ENCODE measurements around the gene SPDYE3. TPM values are rescaled to one million over a fixed set of nuclear protein-coding genes. Genes with fewer than 3 reads are reported as not detected.

SPDYE3 gene
- total RNA-seq, 1 donor from 2014 or later = not detected

DNA sequence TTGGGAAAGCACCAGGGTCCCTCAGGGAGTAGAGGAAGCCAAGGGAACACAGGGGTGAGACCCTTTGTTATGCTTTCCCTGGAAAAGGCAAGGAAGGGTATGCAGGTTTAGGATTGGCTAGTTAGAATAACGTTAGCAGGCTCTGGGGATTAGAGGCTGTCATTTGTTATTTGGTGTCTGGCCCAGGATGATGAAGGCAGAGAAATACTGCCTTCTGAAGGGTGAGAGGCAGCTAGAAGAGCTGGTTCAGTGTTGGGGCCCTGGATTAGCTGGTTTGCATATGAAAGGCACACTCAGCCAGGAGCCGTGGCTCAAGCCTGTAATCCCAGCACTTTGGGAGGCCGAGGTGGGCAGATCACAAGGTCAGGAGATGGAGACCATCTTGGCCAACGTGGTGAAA, 62.8 kb downstream of the SPDYE3 start:
- peaks cover 0 to 4% of the 10 kb centered on the region in 2 donors for H3K4me1 ChIP-seq
- DNase-seq (ENCODE audit: low spot score in 2 of 2) = no peak
- no peak overlapping the region for H3K4me3 ChIP-seq
- H3K9me3 ChIP-seq = no peaks in the 10 kb centered on the region
- TF ChIP-seq, protein P1, sequence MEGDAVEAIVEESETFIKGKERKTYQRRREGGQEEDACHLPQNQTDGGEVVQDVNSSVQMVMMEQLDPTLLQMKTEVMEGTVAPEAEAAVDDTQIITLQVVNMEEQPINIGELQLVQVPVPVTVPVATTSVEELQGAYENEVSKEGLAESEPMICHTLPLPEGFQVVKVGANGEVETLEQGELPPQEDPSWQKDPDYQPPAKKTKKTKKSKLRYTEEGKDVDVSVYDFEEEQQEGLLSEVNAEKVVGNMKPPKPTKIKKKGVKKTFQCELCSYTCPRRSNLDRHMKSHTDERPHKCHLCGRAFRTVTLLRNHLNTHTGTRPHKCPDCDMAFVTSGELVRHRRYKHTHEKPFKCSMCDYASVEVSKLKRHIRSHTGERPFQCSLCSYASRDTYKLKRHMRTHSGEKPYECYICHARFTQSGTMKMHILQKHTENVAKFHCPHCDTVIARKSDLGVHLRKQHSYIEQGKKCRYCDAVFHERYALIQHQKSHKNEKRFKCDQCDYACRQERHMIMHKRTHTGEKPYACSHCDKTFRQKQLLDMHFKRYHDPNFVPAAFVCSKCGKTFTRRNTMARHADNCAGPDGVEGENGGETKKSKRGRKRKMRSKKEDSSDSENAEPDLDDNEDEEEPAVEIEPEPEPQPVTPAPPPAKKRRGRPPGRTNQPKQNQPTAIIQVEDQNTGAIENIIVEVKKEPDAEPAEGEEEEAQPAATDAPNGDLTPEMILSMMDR (IDR thresholded peaks at IDR 0.05) = no peak
- H3K27me3 ChIP-seq = no peaks in the 10 kb centered on the region
- peaks cover 6 to 15% of the 10 kb centered on the region in 2 donors for H3K36me3 ChIP-seq
- intact Hi-C loops (cut with DNase I) = no loop called here
- H3K27ac ChIP-seq = peak overlapping the region in 1 of 2 donors; percentile 7

DNA sequence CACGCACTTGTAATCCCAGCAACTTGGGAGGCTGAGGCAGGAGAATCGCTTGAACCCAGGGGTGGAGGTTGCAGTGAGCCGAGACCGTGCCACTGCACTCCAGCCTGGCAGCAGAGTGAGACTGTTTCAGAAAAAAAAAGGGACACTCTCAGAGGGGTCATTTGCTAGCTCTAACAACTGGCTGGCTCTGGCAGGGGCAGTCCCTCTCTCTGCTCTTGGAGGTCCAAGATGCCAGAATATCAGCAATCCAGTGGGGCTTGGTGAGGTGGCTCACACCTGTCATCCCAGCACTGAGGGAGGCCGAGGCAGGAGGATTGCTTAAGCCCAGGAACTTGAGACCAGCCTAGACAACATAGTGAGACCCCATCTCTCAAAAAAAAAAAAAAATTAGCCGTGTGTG, 63.2 kb downstream of the SPDYE3 start:
- TF ChIP-seq, protein P1 (IDR thresholded peaks at IDR 0.05) = no peak
- DNase-seq (ENCODE audit: low spot score in 2 of 2) = no peak
- Histone ChIP-seq H3K4me1 (peaks cover 0 to 4% of the 10 kb centered on the region in 2 donors), H3K36me3 (peaks cover 6 to 15% of the 10 kb centered on the region in 2 donors), H3K27me3 (no peaks in the 10 kb centered on the region), H3K9me3 (no peaks in the 10 kb centered on the region), H3K27ac (no peak overlapping the region), H3K4me3 (no peak overlapping the region)
- intact Hi-C loops (cut with DNase I) = no loop called here

DNA sequence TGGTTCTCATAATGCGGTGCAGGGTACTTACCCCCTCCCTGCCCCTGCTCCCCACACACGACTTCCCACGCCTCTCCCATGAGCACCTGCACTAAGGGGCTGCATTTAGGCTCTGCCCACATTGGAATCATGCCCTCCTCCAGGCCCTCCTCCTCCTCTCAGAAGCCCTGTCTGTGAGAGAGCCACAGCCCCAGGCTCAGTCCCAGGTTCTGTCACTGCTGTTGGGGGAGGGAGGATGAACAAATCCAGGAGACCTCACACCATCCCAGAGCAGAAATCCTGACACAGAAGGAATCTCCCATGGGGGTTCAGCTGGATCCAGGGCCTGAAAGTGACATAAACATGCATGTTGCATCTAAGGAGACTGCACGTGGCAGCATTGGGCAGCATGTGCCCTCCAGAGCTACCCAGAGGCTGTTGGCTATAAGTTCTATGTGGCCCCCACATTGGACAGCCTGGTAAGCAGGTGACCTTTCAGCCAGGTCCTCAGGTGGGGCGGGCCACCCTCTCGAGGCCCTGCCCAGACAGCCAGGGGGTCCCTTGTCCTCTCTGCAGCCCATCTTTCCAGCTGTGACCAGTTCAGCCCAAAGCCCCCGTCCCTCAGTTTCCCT, 64.2 kb downstream of the SPDYE3 start:
- H3K9me3 ChIP-seq = no peaks in the 10 kb centered on the region
- H3K36me3 ChIP-seq = peaks cover 6 to 13% of the 10 kb centered on the region in 2 donors
- intact Hi-C loops (cut with DNase I) = no loop called here
- DNase-seq (ENCODE audit: low spot score in 2 of 2) = no peak
- TF ChIP-seq, protein P1 (IDR thresholded peaks at IDR 0.05) = no peak
- no peaks in the 10 kb centered on the region for H3K27me3 ChIP-seq
- H3K4me3 ChIP-seq = no peak overlapping the region
- H3K4me1 ChIP-seq = peaks cover 0 to 4% of the 10 kb centered on the region in 2 donors
- H3K27ac ChIP-seq = no peak overlapping the region

Other genes with a start within 250 kb of the SPDYE3 start
- 6.9 TPM for gene ZNF3, start 226.0 kb upstream of the SPDYE3 start, total RNA-seq
- gene COPS6, start 218.7 kb upstream of the SPDYE3 start, total RNA-seq = 18.1 TPM
- 52.2 TPM for gene MCM7, start 206.3 kb upstream of the SPDYE3 start, total RNA-seq
- gene AP4M1, start 206.1 kb upstream of the SPDYE3 start, total RNA-seq = 29.6 TPM
- gene TAF6, start 188.3 kb upstream of the SPDYE3 start, total RNA-seq = 103 TPM
- gene CNPY4, start 188.1 kb upstream of the SPDYE3 start, total RNA-seq = 1.4 TPM
- gene MBLAC1, start 180.7 kb upstream of the SPDYE3 start, total RNA-seq = not detected
- 131 TPM for gene LAMTOR4, start 158.8 kb upstream of the SPDYE3 start, total RNA-seq
- gene TRAPPC14, start 149.0 kb upstream of the SPDYE3 start, total RNA-seq = 22.0 TPM
- 3.5 TPM for gene GAL3ST4, start 139.1 kb upstream of the SPDYE3 start, total RNA-seq
- not detected for gene GPC2, start 130.3 kb upstream of the SPDYE3 start, total RNA-seq
- not detected for gene STAG3, start 129.8 kb upstream of the SPDYE3 start, total RNA-seq
- 27.8 TPM for gene PVRIG, start 87.8 kb upstream of the SPDYE3 start, total RNA-seq
- 67.2 TPM for gene PILRB, start 50.4 kb downstream of the SPDYE3 start, total RNA-seq
- gene PILRA, start 65.8 kb downstream of the SPDYE3 start, total RNA-seq = 25.8 TPM
- gene ZCWPW1, start 121.0 kb downstream of the SPDYE3 start, total RNA-seq = not detected
- 32.9 TPM for gene MEPCE, start 122.1 kb downstream of the SPDYE3 start, total RNA-seq
- gene PPP1R35, start 128.8 kb downstream of the SPDYE3 start, total RNA-seq = 35.2 TPM
- not detected for gene SPACDR, start 156.6 kb downstream of the SPDYE3 start, total RNA-seq
- gene TSC22D4, start 171.5 kb downstream of the SPDYE3 start, total RNA-seq = 68.2 TPM
- gene NYAP1, start 176.2 kb downstream of the SPDYE3 start, total RNA-seq = 0.96 TPM
- 30.0 TPM for gene AGFG2, start 231.5 kb downstream of the SPDYE3 start, total RNA-seq

All from ascending aorta (tissue), 2 donors.